ENCODE results near the gene PSMB11. TPM values are rescaled to one million over a fixed set of nuclear protein-coding genes. Genes with fewer than 3 reads are reported as not detected.

The PSMB11 gene
- total RNA-seq, 1 donor from 2014 or later, result not detected

- no peak overlapping the region for H3K27ac ChIP-seq
- no peaks in the 10 kb centered on the region for H3K4me1 ChIP-seq
- no peaks in the 10 kb centered on the region for H3K9me3 ChIP-seq
- intact Hi-C loops (cut with DNase I), result no loop called here
- no peaks in the 10 kb centered on the region for H3K27me3 ChIP-seq
- DNase-seq (ENCODE audit: extremely low spot score in 2 of 2), result no peak
- H3K4me3 ChIP-seq, result no peak overlapping the region
- H3K36me3 ChIP-seq, result peaks cover 0 to 16% of the 10 kb centered on the region in 2 donors
- TF ChIP-seq POLR2A (IDR thresholded peaks at IDR 0.05) (no peak), CTCF (IDR thresholded peaks at IDR 0.05) (no peak), POLR2AphosphoS5 (IDR thresholded peaks at IDR 0.05; ENCODE audit: insufficient read depth in 1 of 2, low read depth in 1 of 2) (no peak)
Observed at GRCh38 chr14:23021889-23022442, 20.0 kb upstream of the PSMB11 start.

GRCh38 chr14:23023022-23023794 is 18.8 kb upstream of the PSMB11 start:
- Histone ChIP-seq H3K36me3 (peaks cover 0 to 16% of the 10 kb centered on the region in 2 donors), H3K4me3 (no peak overlapping the region), H3K9me3 (no peaks in the 10 kb centered on the region), H3K27me3 (no peaks in the 10 kb centered on the region), H3K27ac (no peak overlapping the region), H3K4me1 (no peaks in the 10 kb centered on the region)
- intact Hi-C loops (cut with DNase I), result no loop called here
- no peak for DNase-seq (ENCODE audit: extremely low spot score in 2 of 2)
- no peak for TF ChIP-seq CTCF (IDR thresholded peaks at IDR 0.05)
- no peak for TF ChIP-seq POLR2AphosphoS5 (IDR thresholded peaks at IDR 0.05; ENCODE audit: insufficient read depth in 1 of 2, low read depth in 1 of 2)
- no peak for TF ChIP-seq POLR2A (IDR thresholded peaks at IDR 0.05)

- H3K36me3 ChIP-seq, result peaks cover 0 to 16% of the 10 kb centered on the region in 2 donors
- H3K27ac ChIP-seq, result no peak overlapping the region
- no peak for DNase-seq (ENCODE audit: extremely low spot score in 2 of 2)
- no peaks in the 10 kb centered on the region for H3K27me3 ChIP-seq
- TF ChIP-seq POLR2AphosphoS5 (IDR thresholded peaks at IDR 0.05; ENCODE audit: insufficient read depth in 1 of 2, low read depth in 1 of 2) (no peak), POLR2A (IDR thresholded peaks at IDR 0.05) (no peak), CTCF (IDR thresholded peaks at IDR 0.05) (no peak)
- H3K4me1 ChIP-seq, result peaks cover 4% of the 10 kb centered on the region
- H3K9me3 ChIP-seq, result no peaks in the 10 kb centered on the region
- no peak overlapping the region for H3K4me3 ChIP-seq
- intact Hi-C loops (cut with DNase I), result no loop called here
Observed at GRCh38 chr14:23023795-23024152, 18.2 kb upstream of the PSMB11 start.

GRCh38 chr14:23024612-23025075 is 17.4 kb upstream of the PSMB11 start:
- Histone ChIP-seq H3K4me1 (peaks cover 9% of the 10 kb centered on the region), H3K27me3 (no peaks in the 10 kb centered on the region), H3K9me3 (no peaks in the 10 kb centered on the region), H3K27ac (no peak overlapping the region), H3K4me3 (no peak overlapping the region), H3K36me3 (peaks cover 0 to 16% of the 10 kb centered on the region in 2 donors)
- TF ChIP-seq CTCF (IDR thresholded peaks at IDR 0.05), result no peak
- TF ChIP-seq POLR2A (IDR thresholded peaks at IDR 0.05), result no peak
- no peak for TF ChIP-seq POLR2AphosphoS5 (IDR thresholded peaks at IDR 0.05; ENCODE audit: insufficient read depth in 1 of 2, low read depth in 1 of 2)
- no peak for DNase-seq (ENCODE audit: extremely low spot score in 2 of 2)
- intact Hi-C loops (cut with DNase I), result no loop called here
